Sigmoid colon (tissue), 7 donors: ENCODE results near the gene DAAM1. TPM values are rescaled to one million over a fixed set of nuclear protein-coding genes. Genes with fewer than 3 reads are reported as not detected.

Experiments used
- DNase-seq: peaks from one replicate; pipeline ENCODE4 v3.0.0-alpha.2; 2019
- H3K27ac ChIP-seq, 4 donors: fragments of 200-600 bp; sonication (generic); one replicate each; pipeline ENCODE4 v1.5.1; 2016 to 2019; ENCODE audit warnings: mild to moderate bottlenecking in 1 of 4
- H3K27me3 ChIP-seq, 3 donors: fragments of 200-600 bp; sonication (generic); one replicate each; pipeline ENCODE4 v1.5.1; 2019; ENCODE audit warnings: mild to moderate bottlenecking in 1 of 3
- H3K36me3 ChIP-seq, 4 donors: fragments of 200-600 bp; sonication (generic); one replicate each; pipeline ENCODE4 v1.5.1; 2016 to 2019
- H3K4me1 ChIP-seq, 4 donors: fragments of 200-600 bp; sonication (generic); one replicate each; pipeline ENCODE4 v1.5.1; 2017 to 2019
- H3K4me3 ChIP-seq, 4 donors: fragments of 200-600 bp; sonication (generic); one replicate each; pipeline ENCODE4 v1.5.1; 2017 to 2019; ENCODE audit warnings: mild to moderate bottlenecking in 2 of 4, moderate library complexity in 1 of 4
- H3K9me3 ChIP-seq, 4 donors: fragments of 200-600 bp in 3 of 4; sonication (generic) in 3 of 4; one replicate each; pipeline versions ENCODE4 v1.5.1 to v1.6.1; 2013 to 2019
- EP300 ChIP-seq, 4 donors: sonication (generic); formaldehyde crosslinking; IDR thresholded peaks; one replicate each; pipeline ENCODE4 v1.6.1; 2017; ENCODE audit warnings: antibody characterized with exemption in 4 of 4
- POLR2A ChIP-seq, 2 donors: fragments of 450-650 bp; IDR thresholded peaks; one replicate each; pipeline ENCODE4 v1.6.1; 2016; ENCODE audit warnings: antibody characterized with exemption in 2 of 2, mild to moderate bottlenecking in 2 of 2, moderate library complexity in 2 of 2
- POLR2AphosphoS5 ChIP-seq, 4 donors: sonication (generic); formaldehyde crosslinking; IDR thresholded peaks; one replicate each; pipeline ENCODE4 v1.6.1; 2017; ENCODE audit warnings: antibody characterized with exemption in 4 of 4
- WGBS, 2 donors: extraction: QIAGEN DNeasy Blood & Tissue Kit; methylation state at CpG; one replicate each; pipeline ENCODE4 v1.1.7; 2013; 5-methylcytosine and 5-hydroxymethylcytosine counted together
- intact Hi-C: fragments of 100-400 bp; cut with DNase I; formaldehyde crosslinking; loops from one replicate; pipeline ENCODE4 v1.15.1; 2023
- polyA plus RNA-seq, 3 donors: library from polyadenylated mRNA; stranded (reverse); fragments of 200-250 nt; gene quantifications; one replicate each; pipeline ENCODE4 v1.2.3, GENCODE V29; 2013
- total RNA-seq, 4 donors: library from RNA; depleted of rRNA; stranded (reverse); fragments of >200 nt; gene quantifications; one replicate each; pipeline ENCODE4 v1.1.0, GENCODE V29; 2016
- TF ChIP-seq, protein P1 (sequence below), 4 experiments: fragments of 450-650 bp in 3 of 4; fragments of 200-600 bp in 1 of 4; IDR thresholded peaks; one replicate each; pipeline ENCODE4 v1.5.1; 2016 to 2019; ENCODE audit warnings: antibody characterized with exemption in 4 of 4, mild to moderate bottlenecking in 3 of 4, moderate library complexity in 2 of 4
- donor health status: healthy with polysubstance abuse.
- donor health status: Bipolar disorder and iron deficiency.
- donor health status: healthy.

The DAAM1 gene
- total and polyA plus RNA-seq, 7 donors, result 11.4 to 77.8 (median 47.5) TPM

DNA sequence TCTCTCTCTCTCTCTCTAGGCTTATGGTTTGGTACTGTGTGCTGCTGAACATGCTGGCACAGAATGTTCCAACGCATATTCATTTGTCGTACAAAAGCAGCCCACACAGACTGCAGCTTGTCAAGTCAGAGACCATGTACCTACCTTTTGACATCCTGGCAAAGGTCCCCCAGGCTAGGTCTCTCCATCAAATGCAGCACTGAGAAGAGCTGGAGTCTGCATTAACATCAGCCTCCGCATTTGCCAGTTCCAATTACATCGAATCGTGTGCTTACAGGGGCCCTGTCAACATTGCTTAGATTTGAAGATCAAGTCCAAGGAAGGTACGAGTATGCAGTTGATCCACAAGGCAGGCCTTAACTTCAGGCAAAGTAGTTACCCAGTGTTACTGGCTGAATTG, 228.8 kb downstream of the DAAM1 start:
- TF ChIP-seq POLR2AphosphoS5 (IDR thresholded peaks at IDR 0.05), result no peak
- TF ChIP-seq, protein P1, sequence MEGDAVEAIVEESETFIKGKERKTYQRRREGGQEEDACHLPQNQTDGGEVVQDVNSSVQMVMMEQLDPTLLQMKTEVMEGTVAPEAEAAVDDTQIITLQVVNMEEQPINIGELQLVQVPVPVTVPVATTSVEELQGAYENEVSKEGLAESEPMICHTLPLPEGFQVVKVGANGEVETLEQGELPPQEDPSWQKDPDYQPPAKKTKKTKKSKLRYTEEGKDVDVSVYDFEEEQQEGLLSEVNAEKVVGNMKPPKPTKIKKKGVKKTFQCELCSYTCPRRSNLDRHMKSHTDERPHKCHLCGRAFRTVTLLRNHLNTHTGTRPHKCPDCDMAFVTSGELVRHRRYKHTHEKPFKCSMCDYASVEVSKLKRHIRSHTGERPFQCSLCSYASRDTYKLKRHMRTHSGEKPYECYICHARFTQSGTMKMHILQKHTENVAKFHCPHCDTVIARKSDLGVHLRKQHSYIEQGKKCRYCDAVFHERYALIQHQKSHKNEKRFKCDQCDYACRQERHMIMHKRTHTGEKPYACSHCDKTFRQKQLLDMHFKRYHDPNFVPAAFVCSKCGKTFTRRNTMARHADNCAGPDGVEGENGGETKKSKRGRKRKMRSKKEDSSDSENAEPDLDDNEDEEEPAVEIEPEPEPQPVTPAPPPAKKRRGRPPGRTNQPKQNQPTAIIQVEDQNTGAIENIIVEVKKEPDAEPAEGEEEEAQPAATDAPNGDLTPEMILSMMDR (IDR thresholded peaks at IDR 0.05), result no peak
- H3K9me3 ChIP-seq, result no peaks in the 10 kb centered on the region
- no peak overlapping the region for H3K27ac ChIP-seq
- 80 to 82% methylated on average over 6 of the region's 6 CpGs for WGBS, 2 donors
- no peak overlapping the region for H3K4me3 ChIP-seq
- H3K4me1 ChIP-seq, result peaks cover 0 to 15% (median 9%) of the 10 kb centered on the region in 4 donors
- DNase-seq, result no peak
- intact Hi-C loops, result no loop called here
- no peaks in the 10 kb centered on the region for H3K36me3 ChIP-seq
- no peaks in the 10 kb centered on the region for H3K27me3 ChIP-seq

DNA sequence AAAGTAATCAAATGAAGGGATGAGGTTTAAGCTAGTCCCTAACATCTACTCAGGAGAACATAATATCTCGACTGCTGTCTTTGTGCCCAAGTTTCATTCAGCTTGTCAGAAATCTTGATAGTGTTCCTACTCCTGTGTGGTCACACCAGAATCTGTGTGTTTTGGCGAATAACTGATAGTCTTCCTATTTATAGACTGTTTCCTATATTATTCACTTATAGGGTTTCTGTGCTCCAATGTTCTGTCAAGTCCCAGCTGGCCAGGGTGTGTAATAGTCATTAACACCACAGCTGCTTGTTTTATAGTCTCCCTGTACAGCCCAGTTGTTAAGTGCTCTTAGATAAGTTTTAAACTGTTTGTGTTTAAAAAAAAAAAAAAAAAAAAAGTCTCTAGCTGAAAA, 230.8 kb downstream of the DAAM1 start:
- Histone ChIP-seq H3K4me3 (no peak overlapping the region), H3K9me3 (no peaks in the 10 kb centered on the region), H3K4me1 (peaks cover 0 to 20% (median 15%) of the 10 kb centered on the region in 4 donors), H3K27me3 (no peaks in the 10 kb centered on the region), H3K27ac (peak overlapping the region in 3 of 4 donors; percentile 14 to 34 (median 17)), H3K36me3 (no peaks in the 10 kb centered on the region)
- intact Hi-C loops, result no loop called here
- DNase-seq, result no peak
- 17 to 55% methylated on average over 2 of the region's 2 CpGs for WGBS, 2 donors
- TF ChIP-seq POLR2AphosphoS5 (IDR thresholded peaks at IDR 0.05) (no peak), EP300 (IDR thresholded peaks at IDR 0.05) (no peak), POLR2A (IDR thresholded peaks at IDR 0.05) (no peak)
- TF ChIP-seq, protein P1 (IDR thresholded peaks at IDR 0.05), result no peak
